Measurements from ENCODE around the gene TAMM41. TPM values are rescaled to one million over a fixed set of nuclear protein-coding genes. Genes with fewer than 3 reads are reported as not detected.
"Not testable (repeated sequence)": the region's sequence is repeated elsewhere in the genome, so short reads cannot be mapped to it uniquely, and the experiment has no call there.

Gene TAMM41
- total RNA-seq, 1 experiment from 2014 or later: 26.3 TPM

DNA sequence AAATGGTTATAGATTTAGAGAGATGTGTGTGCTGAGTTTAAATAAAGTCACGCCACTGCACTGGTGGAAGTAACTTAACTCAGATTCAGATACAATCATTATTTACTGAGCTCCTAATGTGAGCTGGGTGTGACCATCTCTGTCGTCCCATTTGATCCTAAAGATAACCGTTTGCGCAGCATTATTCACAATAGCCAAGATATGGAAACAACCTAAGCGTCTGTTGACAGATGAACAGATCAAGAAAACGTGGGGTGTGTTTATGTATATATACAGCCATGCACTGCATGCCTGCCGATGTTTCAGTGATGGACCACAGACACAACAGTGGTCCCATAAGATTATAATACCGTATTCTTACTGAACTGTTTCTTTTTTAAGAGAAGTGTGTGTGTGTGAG lies 71.2 kb downstream of the TAMM41 start:
- no TSS peak for BruUV-seq (replicated peaks)
- CTCF ChIA-PET: interaction anchor here (0.7 kb wide), 1 partner anchor 113 kb away, joined by 3 read pairs; no protein-coding TSS in a partner anchor
- no peaks in the 10 kb centered on the region for H3K27me3 Mint-ChIP-seq (ENCODE audit: unreplicated experiment)
- no peak for DNase-seq
- TF ChIP-seq CTCF (IDR thresholded peaks at IDR 0.05; ENCODE audit: unreplicated experiment): no peak
- no peaks in the 10 kb centered on the region for H3K9me3 Mint-ChIP-seq (ENCODE audit: low read depth, unreplicated experiment)
- H3K4me3 Mint-ChIP-seq (ENCODE audit: low read depth, unreplicated experiment): no peak overlapping the region
- peaks cover 12% of the 10 kb centered on the region for H3K4me1 Mint-ChIP-seq (ENCODE audit: low read depth, unreplicated experiment)
- no peak overlapping the region for H3K27ac Mint-ChIP-seq (ENCODE audit: unreplicated experiment)
- intact Hi-C loops (cut with micrococcal nuclease; ENCODE audit: unreplicated experiment): loop anchor here (2.0 kb wide), 1 partner anchor 29 kb away; no protein-coding TSS in a partner anchor
- peaks cover 10% of the 10 kb centered on the region for H3K36me3 Mint-ChIP-seq (ENCODE audit: insufficient read depth, unreplicated experiment)

- CTCF ChIA-PET: interaction anchor here (1.7 kb wide), 1 partner anchor 9 kb away, joined by 5 read pairs; no protein-coding TSS in a partner anchor
- H3K27ac Mint-ChIP-seq (ENCODE audit: unreplicated experiment): no peak overlapping the region
- H3K4me3 Mint-ChIP-seq (ENCODE audit: low read depth, unreplicated experiment): no peak overlapping the region
- H3K27me3 Mint-ChIP-seq (ENCODE audit: unreplicated experiment): no peaks in the 10 kb centered on the region
- peaks cover 16% of the 10 kb centered on the region for H3K36me3 Mint-ChIP-seq (ENCODE audit: insufficient read depth, unreplicated experiment)
- peak; percentile 46 for TF ChIP-seq CTCF (IDR thresholded peaks at IDR 0.05; ENCODE audit: unreplicated experiment)
- peak; percentile 62 for DNase-seq
- intact Hi-C loops (cut with micrococcal nuclease; ENCODE audit: unreplicated experiment): loop anchor here (2.0 kb wide), 1 partner anchor 30 kb away; no protein-coding TSS in a partner anchor
- H3K4me1 Mint-ChIP-seq (ENCODE audit: low read depth, unreplicated experiment): peaks cover 22% of the 10 kb centered on the region
- no peaks in the 10 kb centered on the region for H3K9me3 Mint-ChIP-seq (ENCODE audit: low read depth, unreplicated experiment)
- no TSS peak for BruUV-seq (replicated peaks)
These were observed 72.3 kb downstream of the TAMM41 start for GRCh38 chr3:11774296-11774877.

GRCh38 chr3:11771931-11772330 lies 74.8 kb downstream of the TAMM41 start:
- intact Hi-C loops (cut with micrococcal nuclease; ENCODE audit: unreplicated experiment): loop anchor here (2.0 kb wide), 1 partner anchor 51 kb away; no protein-coding TSS in a partner anchor
- H3K27ac Mint-ChIP-seq (ENCODE audit: unreplicated experiment): peak overlapping the region; percentile 98

DNA sequence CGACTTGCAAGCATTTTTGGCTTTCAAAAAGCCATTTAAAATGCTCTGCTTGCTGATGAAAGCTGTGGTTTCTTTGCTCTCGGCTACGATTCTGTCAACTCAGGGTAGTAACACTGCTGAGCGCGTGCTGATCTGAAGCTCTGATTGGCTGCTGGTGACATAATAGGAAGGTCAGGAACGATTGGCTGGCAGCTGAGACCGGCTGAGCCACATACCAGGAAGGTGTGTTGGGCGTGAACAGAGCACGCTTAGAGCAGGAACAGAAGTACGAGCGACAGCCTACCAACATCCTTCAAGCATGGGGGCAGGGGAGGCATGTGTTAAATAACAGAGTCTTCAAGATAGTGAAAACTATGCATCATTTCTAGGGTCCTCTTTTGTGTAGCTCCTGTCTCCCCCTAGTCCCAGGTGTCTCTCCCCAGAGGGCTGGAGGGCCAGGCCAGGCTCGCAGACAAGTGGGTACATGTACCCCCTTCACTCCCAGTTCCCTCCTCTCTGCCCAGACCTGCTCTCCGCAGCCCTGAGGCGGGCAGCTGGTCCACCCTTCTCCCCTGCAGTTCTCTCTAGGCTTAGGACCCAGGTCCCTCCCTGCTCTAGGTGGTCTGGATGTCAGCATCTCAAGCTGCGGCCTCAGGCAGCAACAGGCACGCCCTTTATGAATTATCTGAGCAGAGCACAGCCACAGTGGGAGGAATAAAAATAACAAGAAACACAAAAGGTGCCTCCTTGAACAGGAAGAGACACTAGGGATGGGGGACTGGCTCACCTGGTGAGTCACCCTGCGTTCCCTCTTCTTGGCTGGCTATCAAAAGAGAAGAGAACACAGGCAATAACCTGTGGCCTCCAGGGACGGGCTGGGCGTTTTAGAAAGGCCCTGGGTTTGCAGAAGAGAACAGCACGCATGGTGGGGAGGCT lies 76.0 kb downstream of the TAMM41 start:
- Mint-ChIP-seq H3K36me3 (ENCODE audit: insufficient read depth, unreplicated experiment) (peaks cover 16% of the 10 kb centered on the region), H3K4me3 (ENCODE audit: low read depth, unreplicated experiment) (peak overlapping the region; percentile 72), H3K4me1 (ENCODE audit: low read depth, unreplicated experiment) (peaks cover 22% of the 10 kb centered on the region), H3K27me3 (ENCODE audit: unreplicated experiment) (no peaks in the 10 kb centered on the region), H3K9me3 (ENCODE audit: low read depth, unreplicated experiment) (no peaks in the 10 kb centered on the region), H3K27ac (ENCODE audit: unreplicated experiment) (peak overlapping the region; percentile 98)
- DNase-seq: peak; percentile 90
- TF ChIP-seq CTCF (IDR thresholded peaks at IDR 0.05; ENCODE audit: unreplicated experiment): no peak
- intact Hi-C loops (cut with micrococcal nuclease; ENCODE audit: unreplicated experiment): loop anchor here (2.0 kb wide), 1 partner anchor 50 kb away; no protein-coding TSS in a partner anchor
- CTCF ChIA-PET: no interaction called here
- TSS peak; percentile 58 for BruUV-seq (replicated peaks)

More at GRCh38 chr3:11771931-11772330, 74.8 kb downstream of the TAMM41 start:
- H3K9me3 Mint-ChIP-seq (ENCODE audit: low read depth, unreplicated experiment); BruUV-seq (replicated peaks); H3K4me3 Mint-ChIP-seq (ENCODE audit: low read depth, unreplicated experiment); CTCF ChIA-PET; H3K27me3 Mint-ChIP-seq (ENCODE audit: unreplicated experiment): not testable (repeated sequence)
- Mint-ChIP-seq H3K4me1 (ENCODE audit: low read depth, unreplicated experiment) (peaks cover 22% of the 10 kb centered on the region), H3K36me3 (ENCODE audit: insufficient read depth, unreplicated experiment) (peaks cover 16% of the 10 kb centered on the region)
- peak; percentile 11 for DNase-seq
